AG09319 (cell line): ENCODE results near the gene INSYN1.
"Not testable (repeated sequence)": the region's sequence is repeated elsewhere in the genome, so short reads cannot be mapped to it uniquely, and the experiment has no call there.

ENCODE experiments used
- DNase-seq: peaks from one replicate; pipeline ENCODE4 v3.0.0-alpha.2; 2010; ENCODE audit warnings: low read depth; ENCODE audit errors: extremely low read depth
- TF ChIP-seq, protein P1 (sequence below): IDR thresholded peaks from 2 replicates; pipeline ENCODE4 v1.5.1; 2011; ENCODE audit warnings: low read depth, mild to moderate bottlenecking, inconsistent platforms, low read length, moderate library complexity

INSYN1 gene

DNA sequence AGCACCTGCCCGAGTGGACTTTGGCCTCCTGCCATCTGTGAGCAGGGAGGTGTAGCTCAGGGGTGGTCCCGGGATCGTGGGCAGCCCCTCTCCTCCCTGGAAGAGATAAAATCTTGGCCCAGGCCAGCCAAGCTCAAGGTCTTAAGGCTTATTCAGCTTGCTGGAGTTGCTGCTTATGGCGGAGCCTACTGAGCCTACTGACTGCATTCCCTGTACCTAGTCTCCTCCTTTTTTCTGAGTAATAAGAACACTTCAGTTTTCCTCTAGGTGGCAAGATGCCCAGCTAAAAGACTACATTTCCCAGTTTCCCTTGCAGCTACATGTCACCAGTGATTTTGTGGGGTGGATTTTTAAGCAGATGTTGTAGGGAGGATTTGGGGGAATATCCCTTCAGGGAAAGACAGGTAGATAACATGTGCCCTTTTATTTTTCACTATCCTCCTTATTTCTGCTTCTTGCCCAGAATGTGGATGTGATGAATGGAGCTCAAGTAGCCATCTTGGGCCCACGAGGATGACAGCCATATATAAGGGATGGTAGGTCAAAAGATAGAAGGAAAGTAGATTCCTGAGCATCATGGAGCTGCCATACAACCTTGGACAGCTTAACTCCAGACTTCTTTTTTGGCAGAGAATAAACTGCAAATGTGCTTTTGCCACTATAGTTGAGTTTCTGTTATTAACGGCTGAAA lies 41.4 kb upstream of the INSYN1 start:
- TF ChIP-seq, protein P1, sequence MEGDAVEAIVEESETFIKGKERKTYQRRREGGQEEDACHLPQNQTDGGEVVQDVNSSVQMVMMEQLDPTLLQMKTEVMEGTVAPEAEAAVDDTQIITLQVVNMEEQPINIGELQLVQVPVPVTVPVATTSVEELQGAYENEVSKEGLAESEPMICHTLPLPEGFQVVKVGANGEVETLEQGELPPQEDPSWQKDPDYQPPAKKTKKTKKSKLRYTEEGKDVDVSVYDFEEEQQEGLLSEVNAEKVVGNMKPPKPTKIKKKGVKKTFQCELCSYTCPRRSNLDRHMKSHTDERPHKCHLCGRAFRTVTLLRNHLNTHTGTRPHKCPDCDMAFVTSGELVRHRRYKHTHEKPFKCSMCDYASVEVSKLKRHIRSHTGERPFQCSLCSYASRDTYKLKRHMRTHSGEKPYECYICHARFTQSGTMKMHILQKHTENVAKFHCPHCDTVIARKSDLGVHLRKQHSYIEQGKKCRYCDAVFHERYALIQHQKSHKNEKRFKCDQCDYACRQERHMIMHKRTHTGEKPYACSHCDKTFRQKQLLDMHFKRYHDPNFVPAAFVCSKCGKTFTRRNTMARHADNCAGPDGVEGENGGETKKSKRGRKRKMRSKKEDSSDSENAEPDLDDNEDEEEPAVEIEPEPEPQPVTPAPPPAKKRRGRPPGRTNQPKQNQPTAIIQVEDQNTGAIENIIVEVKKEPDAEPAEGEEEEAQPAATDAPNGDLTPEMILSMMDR: no peak
- no peak for DNase-seq

DNA sequence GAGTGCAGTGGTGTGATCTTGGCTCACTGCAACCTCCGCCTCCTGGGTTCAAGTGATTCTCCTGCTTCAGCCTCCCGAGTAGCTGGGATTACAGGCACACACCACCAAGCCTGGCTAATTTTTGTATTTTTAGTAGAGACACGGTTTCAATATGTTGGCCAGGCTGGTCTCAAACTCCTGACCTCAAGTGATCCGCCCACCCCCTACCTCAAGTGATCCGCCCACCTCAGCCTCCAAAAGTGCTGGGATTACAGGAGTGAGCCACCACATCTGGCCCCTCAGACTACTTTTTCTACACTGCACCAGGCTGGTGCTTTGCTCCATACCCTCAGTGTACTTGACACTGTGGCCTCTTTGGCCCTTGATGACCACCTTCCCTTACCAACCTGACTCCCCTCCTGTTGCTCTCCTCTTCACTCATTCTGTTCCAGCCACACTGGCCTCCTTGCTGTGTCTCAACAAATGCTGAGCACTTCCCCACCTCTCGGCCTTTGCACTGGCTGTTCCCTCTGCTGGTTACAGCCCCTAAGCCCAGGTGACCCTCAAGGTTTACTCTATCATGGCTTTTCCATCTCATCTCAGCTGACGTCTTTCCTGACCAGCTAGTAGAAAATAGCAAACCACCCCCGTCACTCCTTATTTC lies 39.9 kb upstream of the INSYN1 start:
- DNase-seq: not testable (repeated sequence)

DNA sequence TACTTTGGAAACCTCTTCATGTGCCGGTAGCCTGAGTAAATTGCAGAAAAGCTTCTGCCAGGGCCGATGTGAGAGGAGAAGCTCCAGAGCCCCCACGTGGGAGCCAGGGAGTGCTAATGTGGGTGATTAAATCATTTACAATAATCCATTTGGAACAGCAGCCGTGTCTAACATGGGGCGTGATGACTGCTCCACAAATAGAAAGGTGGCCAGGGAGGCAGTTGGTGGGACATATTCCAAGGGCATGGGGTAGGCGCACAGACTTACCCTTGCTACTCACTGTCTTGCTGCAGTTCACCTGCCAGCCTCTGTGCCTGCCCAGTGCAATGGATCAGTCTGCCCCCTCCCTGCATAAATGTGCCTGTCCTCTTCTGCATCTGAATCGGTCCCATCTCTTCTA lies 39.3 kb upstream of the INSYN1 start:
- no peak for DNase-seq
- TF ChIP-seq, protein P1: no peak

DNA sequence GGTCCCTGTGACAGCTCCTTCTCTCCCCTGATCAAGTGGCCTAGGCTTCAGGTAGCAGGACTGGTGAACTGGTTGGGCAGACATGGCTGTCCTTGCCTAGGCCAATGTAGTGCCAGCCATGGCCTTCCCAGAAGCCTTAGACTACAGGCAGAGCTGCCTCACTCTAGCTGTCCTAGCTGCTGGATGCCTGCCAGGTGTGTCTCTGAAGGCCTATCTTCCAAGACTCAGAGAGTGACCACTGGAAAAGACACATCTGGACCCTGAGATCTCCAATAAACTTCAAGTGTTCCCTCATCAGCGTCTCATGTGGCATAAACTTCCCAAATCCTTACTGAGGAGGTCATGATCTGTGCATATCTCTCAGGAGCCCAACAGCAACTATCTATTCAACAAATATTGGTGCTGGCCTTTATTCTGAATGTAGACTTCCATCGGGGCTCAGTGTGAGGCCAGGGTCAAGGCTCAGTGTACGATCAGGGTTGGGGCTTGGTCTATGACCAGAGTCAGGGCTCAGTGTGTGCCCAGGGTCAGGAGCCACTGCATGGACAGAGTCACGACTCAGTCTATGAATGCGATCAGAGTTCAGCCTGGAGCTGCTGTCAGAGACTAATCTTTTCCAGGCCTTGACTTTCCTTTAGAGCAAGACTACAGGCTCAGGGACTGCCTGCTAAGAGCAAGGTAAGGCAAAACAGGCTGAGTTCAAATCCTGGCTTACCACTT lies 36.5 kb upstream of the INSYN1 start:
- TF ChIP-seq, protein P1: no peak
- DNase-seq: no peak

DNA sequence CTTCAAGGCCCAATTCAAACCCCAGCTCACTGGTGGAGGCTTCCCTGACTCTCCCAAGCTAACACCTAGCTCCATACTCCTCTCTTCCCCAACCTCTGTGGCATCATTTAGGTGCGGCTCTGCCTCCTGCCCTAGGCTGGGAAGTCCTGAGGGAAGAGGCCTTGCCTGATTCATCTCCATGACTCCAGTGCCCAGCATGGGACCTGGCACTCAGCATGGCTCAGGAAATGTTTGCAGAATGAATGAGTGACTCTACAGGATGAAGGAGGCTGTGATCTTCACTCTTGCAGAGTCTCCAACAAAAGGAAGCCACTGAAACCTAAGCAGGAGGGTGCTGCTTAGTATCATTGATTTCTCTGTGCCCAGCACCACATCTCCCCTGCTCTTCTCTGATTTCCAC lies 34.5 kb upstream of the INSYN1 start:
- no peak for DNase-seq
- TF ChIP-seq, protein P1: no peak

DNA sequence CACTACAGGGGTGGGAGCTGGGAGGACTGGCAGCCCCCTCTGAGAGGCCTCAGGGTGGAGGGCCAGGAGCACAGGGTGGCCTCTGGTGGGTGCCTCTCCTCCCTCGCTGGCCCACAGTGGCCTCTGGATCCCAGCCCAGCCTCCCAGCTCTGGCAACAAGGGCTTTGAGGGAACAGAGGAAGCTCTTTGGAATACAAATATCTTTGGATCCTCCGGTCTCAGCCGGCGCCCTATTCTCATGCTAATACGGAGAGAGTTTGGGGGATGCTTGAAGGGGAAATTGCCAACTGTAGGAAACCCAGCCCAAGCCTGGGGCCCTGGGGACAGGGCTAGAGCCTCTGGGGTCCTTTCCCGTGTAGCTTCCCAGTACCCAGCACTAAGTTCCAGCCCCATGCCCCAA lies 33.4 kb upstream of the INSYN1 start:
- TF ChIP-seq, protein P1: no peak
- no peak for DNase-seq

DNA sequence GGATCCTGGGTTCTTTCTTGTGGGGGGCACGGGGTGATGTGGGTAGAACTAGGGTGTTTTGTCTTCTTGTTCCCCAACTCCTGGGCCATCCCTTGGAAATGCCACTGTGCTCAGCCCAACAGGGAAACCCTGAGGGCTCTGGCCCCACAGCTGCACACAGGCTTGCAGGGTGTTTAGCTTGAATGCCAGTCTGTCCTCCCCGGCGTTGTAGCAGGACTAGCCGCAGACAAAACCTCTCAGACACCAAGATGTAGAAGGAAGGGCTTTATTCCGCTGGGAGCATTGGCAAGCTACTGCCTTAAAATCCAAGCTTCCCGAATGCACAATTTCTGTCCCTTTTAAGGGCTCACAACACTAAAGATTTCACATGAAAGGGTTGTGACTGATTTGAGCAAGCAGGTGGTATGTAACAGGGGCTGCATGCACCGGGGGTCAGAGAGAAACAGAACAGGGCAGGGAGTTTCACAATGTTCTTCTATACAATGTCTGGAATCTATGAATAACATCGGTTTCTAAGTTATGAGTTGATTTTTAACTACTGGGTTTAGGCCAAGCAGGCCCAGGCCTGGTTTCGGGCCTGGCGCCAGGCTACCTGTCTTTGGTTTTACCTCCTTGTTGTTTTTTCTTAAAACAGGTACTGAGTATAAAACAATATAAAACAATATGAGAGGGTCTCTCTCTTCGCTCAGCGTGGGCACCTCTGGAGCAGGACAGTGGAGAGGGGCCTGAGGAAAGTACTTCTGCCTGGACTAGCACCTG lies 32.3 kb upstream of the INSYN1 start:
- DNase-seq: not testable (repeated sequence)

DNA sequence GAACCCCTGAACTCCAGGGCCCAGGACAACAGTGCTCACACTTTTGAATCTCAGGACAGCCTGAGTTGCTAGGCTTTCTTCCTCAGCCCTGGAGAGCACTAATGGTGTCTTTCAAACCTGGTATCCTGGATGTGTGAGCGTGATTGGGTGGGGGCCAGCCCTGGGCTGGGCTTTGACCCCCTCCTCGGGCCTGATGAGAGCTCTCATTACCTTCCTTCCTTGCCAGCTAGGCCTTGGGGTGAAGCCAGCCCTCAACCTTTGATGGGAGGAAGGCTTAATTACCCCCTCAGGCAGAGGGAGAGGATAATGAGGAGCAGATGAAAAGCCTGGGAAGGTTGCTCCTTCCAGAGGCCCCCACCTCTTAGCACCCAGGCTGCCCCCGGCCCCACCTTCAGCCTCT lies 31.1 kb upstream of the INSYN1 start:
- TF ChIP-seq, protein P1: no peak
- DNase-seq: peak; percentile 20
